ENCODE data around the gene TBC1D5.

The TBC1D5 gene

GRCh38 chr3:17121336-17121735 lies 621.1 kb downstream of the TBC1D5 start:
- no peak for DNase-seq

DNA sequence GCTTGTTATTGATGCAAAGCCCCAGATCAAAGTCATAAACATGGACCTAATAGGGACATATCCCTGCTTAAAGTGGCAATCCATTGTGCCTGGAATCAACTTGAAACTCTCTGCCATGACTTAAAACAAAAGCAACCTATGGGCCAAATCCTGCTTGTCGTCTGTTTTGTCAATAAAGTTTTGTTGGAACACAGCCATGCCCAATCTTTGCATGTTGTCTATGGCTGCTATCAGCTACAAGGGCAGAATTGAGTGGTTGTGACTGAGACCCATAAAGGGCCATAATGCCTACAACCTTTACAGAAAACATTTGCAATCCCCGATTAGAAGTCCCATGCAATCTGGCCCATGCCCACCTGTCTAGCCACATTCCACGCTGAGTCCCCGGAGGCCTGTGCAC lies 622.3 kb downstream of the TBC1D5 start:
- DNase-seq = no peak

GRCh38 chr3:17119201-17120072 lies 623.0 kb downstream of the TBC1D5 start:
- no peak for DNase-seq

GRCh38 chr3:17118771-17119170 lies 623.7 kb downstream of the TBC1D5 start:
- no peak for DNase-seq

- no peak for DNase-seq
Measured at GRCh38 chr3:17116007-17116600, 626.3 kb downstream of the TBC1D5 start.

DNA sequence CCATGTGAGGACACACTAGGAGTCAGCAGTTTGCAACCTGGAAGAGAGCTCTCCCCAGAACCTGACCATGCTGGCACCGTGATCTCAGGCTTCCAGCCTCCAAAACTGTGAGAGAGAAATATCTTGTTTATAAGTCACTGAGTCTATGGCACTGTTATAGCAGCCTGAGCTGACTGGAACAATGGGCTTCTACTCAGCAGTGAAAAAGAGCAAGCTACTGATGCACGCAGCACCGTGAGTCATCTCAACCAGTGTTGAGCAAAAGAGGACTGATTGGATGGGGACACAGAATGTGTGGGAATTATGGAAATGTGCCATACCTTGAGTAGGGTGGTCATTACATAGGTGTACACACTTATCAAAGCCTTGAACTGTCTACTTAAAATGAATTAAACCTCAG lies 627.2 kb downstream of the TBC1D5 start:
- DNase-seq = no peak

GRCh38 chr3:17111586-17111985 lies 630.8 kb downstream of the TBC1D5 start:
- DNase-seq = no peak

GRCh38 chr3:17110660-17111396 lies 631.6 kb downstream of the TBC1D5 start:
- no peak for DNase-seq

All from left hindlimb (tissue), 1 donor.